Natural killer cell (primary cell): ENCODE measurements around the gene ZYG11B. TPM values are rescaled to one million over a fixed set of nuclear protein-coding genes. Genes with fewer than 3 reads are reported as not detected.
"Not testable (repeated sequence)": the region's sequence is repeated elsewhere in the genome, so short reads cannot be mapped to it uniquely, and the experiment has no call there.

Source experiments
- ATAC-seq, 3 donors: fragments of 150-1000 bp in 2 of 3; fragments of 200-7000 bp in 1 of 3; cut with Tn5 transposase; 1 replicate in 1 of 3; 2 replicates in 2 of 3; pipeline ENCODE4 v1.10.0; 2021; ENCODE audit warnings: mild to moderate bottlenecking in 2 of 3, moderate library complexity in 2 of 3
- DNase-seq, 2 donors: peaks; one replicate each; pipeline versions ENCODE4 v3.0.0 to v3.0.0-alpha.2; 2013 to 2021; ENCODE audit warnings: mixed read lengths in 1 of 2
- H3K27ac ChIP-seq: one replicate; pipeline ENCODE4 v1.5.1; 2013; ENCODE audit warnings: mild to moderate bottlenecking, low read length
- H3K27me3 ChIP-seq: one replicate; pipeline ENCODE4 v1.6.1; 2013; ENCODE audit warnings: low read length; ENCODE audit not compliant: control insufficient read depth, insufficient read depth
- H3K36me3 ChIP-seq: one replicate; pipeline ENCODE4 v1.6.1; 2013; ENCODE audit warnings: low read length; ENCODE audit not compliant: control insufficient read depth, insufficient read depth
- H3K4me1 ChIP-seq: one replicate; pipeline ENCODE4 v1.6.1; 2013; ENCODE audit warnings: low read length; ENCODE audit not compliant: control insufficient read depth, insufficient read depth
- H3K4me3 ChIP-seq: one replicate; pipeline ENCODE4 v1.5.1; 2013; ENCODE audit warnings: low read length
- H3K9me3 ChIP-seq: one replicate; pipeline ENCODE4 v1.6.1; 2013; ENCODE audit warnings: low read length; ENCODE audit not compliant: control insufficient read depth, insufficient read depth
- H3K27ac Mint-ChIP-seq, 2 donors: one replicate each; pipeline ENCODE4 v1.8.0; 2022; ENCODE audit warnings: mild to moderate bottlenecking in 2 of 2, mixed read lengths in 2 of 2, moderate library complexity in 1 of 2
- H3K27me3 Mint-ChIP-seq, 2 donors: one replicate each; pipeline ENCODE4 v1.8.0; 2022; ENCODE audit warnings: low read depth in 2 of 2, mixed read lengths in 2 of 2
- H3K36me3 Mint-ChIP-seq: one replicate; pipeline ENCODE4 v1.8.0; 2022; ENCODE audit warnings: mixed read lengths
- H3K4me1 Mint-ChIP-seq, 2 donors: one replicate each; pipeline ENCODE4 v1.8.0; 2022; ENCODE audit warnings: mixed read lengths in 2 of 2
- H3K4me3 Mint-ChIP-seq: one replicate; pipeline ENCODE4 v1.8.0; 2022; ENCODE audit warnings: mild to moderate bottlenecking, moderate library complexity, mixed read lengths
- H3K9me3 Mint-ChIP-seq, 2 donors: one replicate each; pipeline ENCODE4 v1.8.0; 2022; ENCODE audit warnings: mixed read lengths in 2 of 2
- WGBS: methylation state at CpG from one replicate; pipeline ENCODE4 v1.1.7; 2013; ENCODE audit warnings: missing lambda C conversion rate; ENCODE audit not compliant: insufficient coverage; 5-methylcytosine and 5-hydroxymethylcytosine counted together
- intact Hi-C: fragments of 100-400 bp; cut with micrococcal nuclease; formaldehyde crosslinking; loops from one replicate; pipeline ENCODE4 v1.14.2; 2022
- total RNA-seq, 4 donors: library from RNA; stranded (reverse); fragments of 120-200 nt in 1 of 4; gene quantifications; one replicate each; pipeline versions ENCODE4 v1.2.3 to v1.2.4, GENCODE V29; 2013 to 2022
- TF ChIP-seq, protein P1 (sequence below): fragments of 200-600 bp; IDR thresholded peaks from one replicate; pipeline ENCODE4 v1.8.0; 2022; ENCODE audit warnings: antibody characterized with exemption

Gene ZYG11B
- total RNA-seq, 3 donors from 2014 or later (not counting 1 experiment from before 2014, with no cell fraction given) = 7.4 to 11.8 (median 10.7) TPM

DNA sequence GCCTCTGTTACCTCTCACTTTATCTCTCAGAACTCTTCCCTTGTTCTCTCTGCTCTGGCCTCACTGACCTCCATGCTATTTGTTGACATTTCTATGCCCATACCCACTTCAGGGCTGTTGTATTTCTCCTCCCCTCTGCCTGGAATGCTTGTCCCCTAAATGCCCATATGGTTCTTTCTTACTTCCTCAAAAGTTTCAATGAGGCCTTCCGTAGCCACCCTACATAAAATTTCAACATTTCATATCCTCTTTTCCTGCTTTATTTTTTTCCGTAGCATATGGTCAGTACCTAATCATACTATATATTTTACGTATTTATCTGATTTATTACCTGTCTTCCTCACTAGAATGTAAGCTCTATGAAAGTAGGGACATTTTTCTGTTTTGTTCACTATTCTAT lies 69.2 kb downstream of the ZYG11B start:
- Histone ChIP-seq H3K27ac (no peak overlapping the region), H3K36me3 (peaks cover 5% of the 10 kb centered on the region), H3K4me3 (no peak overlapping the region), H3K4me1 (no peaks in the 10 kb centered on the region), H3K27me3 (no peaks in the 10 kb centered on the region), H3K9me3 (no peaks in the 10 kb centered on the region)
- WGBS = 92% methylated on average over 2 of the region's 3 CpGs
- Mint-ChIP-seq H3K36me3 (no peaks in the 10 kb centered on the region), H3K27ac (no peak overlapping the region), H3K4me1 (no peaks in the 10 kb centered on the region), H3K27me3 (no peaks in the 10 kb centered on the region), H3K4me3 (no peak overlapping the region), H3K9me3 (no peaks in the 10 kb centered on the region)
- intact Hi-C loops = no loop called here
- DNase-seq = no peak
- ATAC-seq = no peak
- TF ChIP-seq, protein P1, sequence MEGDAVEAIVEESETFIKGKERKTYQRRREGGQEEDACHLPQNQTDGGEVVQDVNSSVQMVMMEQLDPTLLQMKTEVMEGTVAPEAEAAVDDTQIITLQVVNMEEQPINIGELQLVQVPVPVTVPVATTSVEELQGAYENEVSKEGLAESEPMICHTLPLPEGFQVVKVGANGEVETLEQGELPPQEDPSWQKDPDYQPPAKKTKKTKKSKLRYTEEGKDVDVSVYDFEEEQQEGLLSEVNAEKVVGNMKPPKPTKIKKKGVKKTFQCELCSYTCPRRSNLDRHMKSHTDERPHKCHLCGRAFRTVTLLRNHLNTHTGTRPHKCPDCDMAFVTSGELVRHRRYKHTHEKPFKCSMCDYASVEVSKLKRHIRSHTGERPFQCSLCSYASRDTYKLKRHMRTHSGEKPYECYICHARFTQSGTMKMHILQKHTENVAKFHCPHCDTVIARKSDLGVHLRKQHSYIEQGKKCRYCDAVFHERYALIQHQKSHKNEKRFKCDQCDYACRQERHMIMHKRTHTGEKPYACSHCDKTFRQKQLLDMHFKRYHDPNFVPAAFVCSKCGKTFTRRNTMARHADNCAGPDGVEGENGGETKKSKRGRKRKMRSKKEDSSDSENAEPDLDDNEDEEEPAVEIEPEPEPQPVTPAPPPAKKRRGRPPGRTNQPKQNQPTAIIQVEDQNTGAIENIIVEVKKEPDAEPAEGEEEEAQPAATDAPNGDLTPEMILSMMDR = no peak

DNA sequence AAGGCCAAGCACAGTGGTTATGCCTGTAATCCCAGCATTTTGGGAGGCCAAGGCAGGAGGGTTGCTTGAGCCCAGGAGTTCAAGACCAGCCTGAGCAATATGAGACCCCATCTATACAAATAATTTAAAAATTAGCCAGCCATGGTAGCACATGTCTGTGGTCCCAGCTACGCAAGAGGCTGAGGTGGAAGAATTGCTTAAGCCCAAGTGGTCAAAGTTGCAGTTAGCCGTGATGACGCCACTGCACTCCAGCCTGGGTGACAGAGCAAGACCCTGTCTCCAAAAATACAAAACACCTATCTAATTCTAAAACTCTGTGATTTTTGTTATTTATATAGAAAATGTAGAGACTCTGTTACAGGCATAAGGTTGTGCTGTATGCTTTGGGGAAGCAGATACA lies 72.1 kb downstream of the ZYG11B start:
- ATAC-seq (no peak), DNase-seq (no peak)
- WGBS = 100% methylated on average over 3 of the region's 3 CpGs
- H3K27me3 ChIP-seq = no peaks in the 10 kb centered on the region
- H3K9me3 Mint-ChIP-seq = no peaks in the 10 kb centered on the region
- no peaks in the 10 kb centered on the region for H3K9me3 ChIP-seq
- peaks cover 8% of the 10 kb centered on the region for H3K36me3 ChIP-seq
- no peaks in the 10 kb centered on the region for H3K4me1 Mint-ChIP-seq
- H3K4me3 Mint-ChIP-seq = no peak overlapping the region
- no peak overlapping the region for H3K27ac ChIP-seq
- TF ChIP-seq, protein P1 = no peak
- H3K4me1 ChIP-seq = no peaks in the 10 kb centered on the region
- H3K27ac Mint-ChIP-seq = no peak overlapping the region
- H3K27me3 Mint-ChIP-seq = no peaks in the 10 kb centered on the region
- intact Hi-C loops = no loop called here
- no peak overlapping the region for H3K4me3 ChIP-seq
- H3K36me3 Mint-ChIP-seq = no peaks in the 10 kb centered on the region

DNA sequence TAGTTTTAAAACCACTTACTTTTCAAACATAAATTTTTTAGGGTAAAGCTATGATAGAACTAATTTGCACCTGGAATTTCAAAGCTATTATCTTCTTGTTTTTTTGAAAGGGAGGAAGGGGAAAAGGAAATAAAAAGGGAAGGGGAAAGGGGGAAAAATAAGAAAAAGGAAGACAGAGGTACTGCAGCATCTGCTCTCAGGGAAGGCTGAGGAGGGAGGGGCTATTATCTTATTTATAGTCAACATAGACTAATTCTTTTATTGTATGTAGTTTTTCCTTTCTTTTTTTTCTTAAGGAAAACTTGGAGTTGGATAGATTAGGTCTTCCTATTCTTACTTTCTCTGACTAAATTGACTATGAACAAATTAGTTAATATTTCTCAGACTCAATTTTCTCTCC lies 74.8 kb downstream of the ZYG11B start:
- Histone ChIP-seq H3K4me1 (no peaks in the 10 kb centered on the region), H3K27me3 (no peaks in the 10 kb centered on the region), H3K27ac (no peak overlapping the region), H3K4me3 (no peak overlapping the region), H3K36me3 (peaks cover 4% of the 10 kb centered on the region), H3K9me3 (no peaks in the 10 kb centered on the region)
- TF ChIP-seq, protein P1 = no peak
- no peak for DNase-seq
- Mint-ChIP-seq H3K4me3 (no peak overlapping the region), H3K27me3 (no peaks in the 10 kb centered on the region), H3K27ac (no peak overlapping the region), H3K36me3 (no peaks in the 10 kb centered on the region), H3K9me3 (no peaks in the 10 kb centered on the region), H3K4me1 (no peaks in the 10 kb centered on the region)
- intact Hi-C loops = no loop called here
- no peak for ATAC-seq

DNA sequence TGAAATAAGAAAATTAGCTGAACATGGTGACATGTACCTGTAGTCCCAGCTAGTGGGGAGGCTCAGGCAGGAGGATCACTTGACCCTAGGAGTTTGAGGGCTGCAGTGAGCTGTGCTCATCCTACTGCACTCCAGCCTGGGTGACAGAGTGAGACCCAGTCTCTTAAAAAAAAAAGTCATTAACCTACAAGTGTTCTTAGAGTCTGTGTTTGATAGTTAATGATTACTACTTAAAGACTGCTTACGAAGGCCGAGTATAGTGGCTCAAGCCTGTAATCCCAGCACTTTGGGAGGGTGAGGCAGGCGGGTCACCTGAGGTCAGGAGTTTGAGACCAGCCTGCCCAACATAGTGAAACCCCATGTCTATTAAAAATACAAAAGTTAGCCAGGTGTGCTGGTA lies 77.8 kb downstream of the ZYG11B start:
- H3K36me3 Mint-ChIP-seq, intact Hi-C loops, H3K27me3 Mint-ChIP-seq, H3K9me3 ChIP-seq, ATAC-seq, H3K36me3 ChIP-seq, H3K27ac Mint-ChIP-seq, H3K4me1 ChIP-seq, H3K9me3 Mint-ChIP-seq, H3K27me3 ChIP-seq, H3K4me3 Mint-ChIP-seq, H3K4me1 Mint-ChIP-seq, H3K4me3 ChIP-seq, H3K27ac ChIP-seq, DNase-seq: not testable (repeated sequence)
- 95% methylated on average over 3 of the region's 3 CpGs for WGBS
